Liver (tissue), 9 donors: Measurements from ENCODE around the gene CROT. TPM values are rescaled to one million over a fixed set of nuclear protein-coding genes. Genes with fewer than 3 reads are reported as not detected.

Experiments
- DNase-seq: peaks from one replicate; pipeline ENCODE4 v3.0.0-alpha.2; 2017; ENCODE audit warnings: low spot score
- H3K27ac ChIP-seq, 2 donors: one replicate each; pipeline ENCODE4 v1.7.0; 2013; ENCODE audit warnings: inconsistent platforms in 2 of 2, low read length in 2 of 2, control low read depth in 1 of 2, low read depth in 1 of 2, mild to moderate bottlenecking in 1 of 2
- H3K27me3 ChIP-seq, 4 donors: one replicate each; pipeline versions ENCODE4 v1.6.1 to v1.7.0; 2013; ENCODE audit warnings: low read length in 3 of 4, inconsistent platforms in 1 of 4, mild to moderate bottlenecking in 1 of 4, moderate library complexity in 1 of 4; ENCODE audit not compliant: control insufficient read depth in 4 of 4, insufficient read depth in 4 of 4
- H3K36me3 ChIP-seq, 4 donors: one replicate each; pipeline versions ENCODE4 v1.6.1 to v1.7.0; 2013; ENCODE audit warnings: low read length in 3 of 4, mild to moderate bottlenecking in 3 of 4, low read depth in 1 of 4, moderate library complexity in 1 of 4; ENCODE audit not compliant: control insufficient read depth in 4 of 4, insufficient read depth in 3 of 4
- H3K4me1 ChIP-seq, 4 donors: one replicate each; pipeline versions ENCODE4 v1.6.1 to v1.7.0; 2013; ENCODE audit warnings: low read length in 3 of 4, mild to moderate bottlenecking in 3 of 4, moderate library complexity in 1 of 4; ENCODE audit not compliant: control insufficient read depth in 4 of 4, insufficient read depth in 4 of 4
- H3K4me3 ChIP-seq, 3 donors: one replicate each; pipeline versions ENCODE4 v1.6.1 to v1.7.0; 2013; ENCODE audit warnings: low read length in 3 of 3, control low read depth in 1 of 3, low read depth in 1 of 3, mild to moderate bottlenecking in 1 of 3
- H3K9ac ChIP-seq, 2 donors: one replicate each; pipeline ENCODE4 v1.7.0; 2013; ENCODE audit warnings: low read length in 2 of 2, mild to moderate bottlenecking in 2 of 2, moderate library complexity in 2 of 2, control low read depth in 1 of 2, low read depth in 1 of 2
- H3K9me3 ChIP-seq, 4 donors: one replicate each; pipeline versions ENCODE4 v1.6.1 to v1.7.0; 2013; ENCODE audit warnings: low read length in 3 of 4; ENCODE audit not compliant: control insufficient read depth in 4 of 4
- EGR1 ChIP-seq, 2 donors: IDR thresholded peaks; 2 replicates each; pipeline ENCODE4 v1.6.1; 2016 to 2018; ENCODE audit warnings: antibody characterized with exemption in 2 of 2, low read depth in 2 of 2
- FOXA1 ChIP-seq: IDR thresholded peaks from 2 replicates; pipeline ENCODE4 v1.6.1; 2016; ENCODE audit warnings: antibody characterized with exemption
- GABPA ChIP-seq, 2 donors: IDR thresholded peaks in 1 of 2; conservative IDR thresholded peaks in 1 of 2; 2 replicates each; pipeline ENCODE4 v1.6.1; 2016; ENCODE audit warnings: antibody characterized with exemption in 2 of 2, mild to moderate bottlenecking in 1 of 2, moderate library complexity in 1 of 2
- HNF4A ChIP-seq, 2 donors: conservative IDR thresholded peaks; 2 replicates each; pipeline ENCODE4 v1.6.1; 2016; ENCODE audit warnings: antibody characterized with exemption in 2 of 2, mild to moderate bottlenecking in 2 of 2
- HNF4G ChIP-seq: IDR thresholded peaks from 2 replicates; pipeline ENCODE4 v1.6.1; 2016; ENCODE audit warnings: antibody characterized with exemption
- JUND ChIP-seq, 2 donors: IDR thresholded peaks; 2 replicates each; pipeline ENCODE4 v1.6.1; 2016; ENCODE audit warnings: antibody characterized with exemption in 2 of 2
- NR2F2 ChIP-seq: IDR thresholded peaks from 2 replicates; pipeline ENCODE4 v1.6.1; 2016; ENCODE audit warnings: antibody characterized with exemption
- RAD21 ChIP-seq, 2 donors: IDR thresholded peaks; 2 replicates each; pipeline ENCODE4 v1.6.1; 2016; ENCODE audit warnings: antibody characterized with exemption in 2 of 2, mild to moderate bottlenecking in 2 of 2
- RXRA ChIP-seq, 2 donors: IDR thresholded peaks; 2 replicates each; pipeline ENCODE4 v1.6.1; 2017 to 2018; ENCODE audit warnings: antibody characterized with exemption in 2 of 2, mild to moderate bottlenecking in 1 of 2
- SP1 ChIP-seq: IDR thresholded peaks from 2 replicates; pipeline ENCODE4 v1.6.1; 2018; ENCODE audit warnings: antibody characterized with exemption, mild to moderate bottlenecking
- YY1 ChIP-seq: IDR thresholded peaks from 2 replicates; pipeline ENCODE4 v1.6.1; 2016; ENCODE audit warnings: antibody characterized with exemption, mild to moderate bottlenecking
- WGBS: extraction: QIAGEN DNeasy Blood & Tissue Kit; methylation state at CpG from one replicate; pipeline ENCODE4 v1.1.7; 2013; 5-methylcytosine and 5-hydroxymethylcytosine counted together
- polyA plus RNA-seq, 2 donors: library from polyadenylated mRNA; stranded (reverse) in 1 of 2; unstranded in 1 of 2; fragments of 200-250 nt in 1 of 2; fragments of >200 nt in 1 of 2; fragmentation: Nextera tagmentation in 1 of 2; extraction: Ambion mirVana in 1 of 2; gene quantifications; one replicate each; pipeline versions ENCODE4 v1.2.1 to v1.2.3, GENCODE V29; 2013 to 2015
- total RNA-seq, 2 donors: library from RNA; depleted of rRNA; stranded (reverse); fragments of >200 nt; gene quantifications; one replicate each; pipeline ENCODE4 v1.2.3, GENCODE V29; 2014
- TF ChIP-seq, protein P1 (sequence below): IDR thresholded peaks from 2 replicates; pipeline ENCODE4 v1.6.1; 2016; ENCODE audit warnings: antibody characterized with exemption, mild to moderate bottlenecking
- TF ChIP-seq, protein P2 (sequence below): IDR thresholded peaks from 2 replicates; pipeline ENCODE4 v1.6.1; 2016; ENCODE audit warnings: antibody characterized with exemption
- TF ChIP-seq, protein P3 (sequence below): IDR thresholded peaks from 2 replicates; pipeline ENCODE4 v1.6.1; 2016; ENCODE audit warnings: antibody characterized with exemption
- TF ChIP-seq, protein P4 (sequence below): IDR thresholded peaks from 2 replicates; pipeline ENCODE4 v1.6.1; 2016; ENCODE audit warnings: antibody characterized with exemption
- TF ChIP-seq, protein P5 (sequence below): fragments of 150-350 bp; IDR thresholded peaks from 2 replicates; pipeline ENCODE4 v1.5.1; 2017; ENCODE audit warnings: improper control_type of control experiment, low read depth, low read length; ENCODE audit not compliant: missing input control
- donor health status: healthy.
- donor health status: healthy.
- donor health status: healthy.
- donor health status: healthy.
- donor health status: healthy.

CROT gene
- total and polyA plus RNA-seq, 4 donors, result 10.6 to 45.1 (median 32.9) TPM

DNA sequence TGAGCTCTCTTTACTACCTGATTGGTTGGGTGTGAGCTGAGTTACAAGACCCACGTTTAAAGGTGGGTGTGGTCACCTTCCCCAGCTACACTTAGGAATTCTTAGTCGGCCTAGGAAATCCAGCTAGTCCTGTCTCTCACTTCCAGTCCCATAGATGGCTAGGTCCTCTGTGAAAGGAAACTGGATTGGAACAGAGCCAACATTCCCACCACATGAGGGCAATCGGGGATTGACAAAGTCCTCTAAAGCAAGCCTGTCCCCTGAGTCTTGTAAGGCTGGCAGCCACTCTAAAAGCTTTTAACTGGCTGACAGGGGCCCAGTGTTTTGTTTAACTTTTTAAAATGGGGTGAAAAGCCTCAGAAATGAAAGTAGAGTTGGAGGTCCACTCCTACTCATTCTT, 15.1 kb upstream of the CROT start:
- Histone ChIP-seq H3K36me3 (peaks cover 0 to 18% (median 5%) of the 10 kb centered on the region in 4 donors), H3K9ac (no peak overlapping the region), H3K27me3 (no peaks in the 10 kb centered on the region), H3K27ac (no peak overlapping the region), H3K4me1 (peaks cover 0 to 13% (median 6%) of the 10 kb centered on the region in 4 donors), H3K9me3 (peaks cover 16 to 32% (median 28%) of the 10 kb centered on the region in 4 donors), H3K4me3 (no peak overlapping the region)
- WGBS, result 55% methylated on average over 3 of the region's 3 CpGs
- no peak for DNase-seq
- TF ChIP-seq JUND (IDR thresholded peaks at IDR 0.05) (no peak), RXRA (IDR thresholded peaks at IDR 0.05) (no peak), FOXA1 (no peak), SP1 (no peak), EGR1 (IDR thresholded peaks at IDR 0.05; ENCODE audit: low read depth in 2 of 2) (no peak), GABPA (IDR thresholded peaks at IDR 0.05 in 1 of 2, conservative IDR thresholded peaks at IDR 0.05 in 1 of 2) (no peak), RAD21 (IDR thresholded peaks at IDR 0.05) (no peak), HNF4A (conservative IDR thresholded peaks at IDR 0.05) (no peak)
- TF ChIP-seq, protein P1, sequence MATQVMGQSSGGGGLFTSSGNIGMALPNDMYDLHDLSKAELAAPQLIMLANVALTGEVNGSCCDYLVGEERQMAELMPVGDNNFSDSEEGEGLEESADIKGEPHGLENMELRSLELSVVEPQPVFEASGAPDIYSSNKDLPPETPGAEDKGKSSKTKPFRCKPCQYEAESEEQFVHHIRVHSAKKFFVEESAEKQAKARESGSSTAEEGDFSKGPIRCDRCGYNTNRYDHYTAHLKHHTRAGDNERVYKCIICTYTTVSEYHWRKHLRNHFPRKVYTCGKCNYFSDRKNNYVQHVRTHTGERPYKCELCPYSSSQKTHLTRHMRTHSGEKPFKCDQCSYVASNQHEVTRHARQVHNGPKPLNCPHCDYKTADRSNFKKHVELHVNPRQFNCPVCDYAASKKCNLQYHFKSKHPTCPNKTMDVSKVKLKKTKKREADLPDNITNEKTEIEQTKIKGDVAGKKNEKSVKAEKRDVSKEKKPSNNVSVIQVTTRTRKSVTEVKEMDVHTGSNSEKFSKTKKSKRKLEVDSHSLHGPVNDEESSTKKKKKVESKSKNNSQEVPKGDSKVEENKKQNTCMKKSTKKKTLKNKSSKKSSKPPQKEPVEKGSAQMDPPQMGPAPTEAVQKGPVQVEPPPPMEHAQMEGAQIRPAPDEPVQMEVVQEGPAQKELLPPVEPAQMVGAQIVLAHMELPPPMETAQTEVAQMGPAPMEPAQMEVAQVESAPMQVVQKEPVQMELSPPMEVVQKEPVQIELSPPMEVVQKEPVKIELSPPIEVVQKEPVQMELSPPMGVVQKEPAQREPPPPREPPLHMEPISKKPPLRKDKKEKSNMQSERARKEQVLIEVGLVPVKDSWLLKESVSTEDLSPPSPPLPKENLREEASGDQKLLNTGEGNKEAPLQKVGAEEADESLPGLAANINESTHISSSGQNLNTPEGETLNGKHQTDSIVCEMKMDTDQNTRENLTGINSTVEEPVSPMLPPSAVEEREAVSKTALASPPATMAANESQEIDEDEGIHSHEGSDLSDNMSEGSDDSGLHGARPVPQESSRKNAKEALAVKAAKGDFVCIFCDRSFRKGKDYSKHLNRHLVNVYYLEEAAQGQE, result no peak
- TF ChIP-seq, protein P2, sequence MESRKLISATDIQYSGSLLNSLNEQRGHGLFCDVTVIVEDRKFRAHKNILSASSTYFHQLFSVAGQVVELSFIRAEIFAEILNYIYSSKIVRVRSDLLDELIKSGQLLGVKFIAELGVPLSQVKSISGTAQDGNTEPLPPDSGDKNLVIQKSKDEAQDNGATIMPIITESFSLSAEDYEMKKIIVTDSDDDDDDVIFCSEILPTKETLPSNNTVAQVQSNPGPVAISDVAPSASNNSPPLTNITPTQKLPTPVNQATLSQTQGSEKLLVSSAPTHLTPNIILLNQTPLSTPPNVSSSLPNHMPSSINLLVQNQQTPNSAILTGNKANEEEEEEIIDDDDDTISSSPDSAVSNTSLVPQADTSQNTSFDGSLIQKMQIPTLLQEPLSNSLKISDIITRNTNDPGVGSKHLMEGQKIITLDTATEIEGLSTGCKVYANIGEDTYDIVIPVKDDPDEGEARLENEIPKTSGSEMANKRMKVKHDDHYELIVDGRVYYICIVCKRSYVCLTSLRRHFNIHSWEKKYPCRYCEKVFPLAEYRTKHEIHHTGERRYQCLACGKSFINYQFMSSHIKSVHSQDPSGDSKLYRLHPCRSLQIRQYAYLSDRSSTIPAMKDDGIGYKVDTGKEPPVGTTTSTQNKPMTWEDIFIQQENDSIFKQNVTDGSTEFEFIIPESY, result no peak
- TF ChIP-seq, protein P3, sequence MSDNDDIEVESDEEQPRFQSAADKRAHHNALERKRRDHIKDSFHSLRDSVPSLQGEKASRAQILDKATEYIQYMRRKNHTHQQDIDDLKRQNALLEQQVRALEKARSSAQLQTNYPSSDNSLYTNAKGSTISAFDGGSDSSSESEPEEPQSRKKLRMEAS, result no peak
- TF ChIP-seq, protein P4, sequence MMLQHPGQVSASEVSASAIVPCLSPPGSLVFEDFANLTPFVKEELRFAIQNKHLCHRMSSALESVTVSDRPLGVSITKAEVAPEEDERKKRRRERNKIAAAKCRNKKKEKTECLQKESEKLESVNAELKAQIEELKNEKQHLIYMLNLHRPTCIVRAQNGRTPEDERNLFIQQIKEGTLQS, result no peak

DNA sequence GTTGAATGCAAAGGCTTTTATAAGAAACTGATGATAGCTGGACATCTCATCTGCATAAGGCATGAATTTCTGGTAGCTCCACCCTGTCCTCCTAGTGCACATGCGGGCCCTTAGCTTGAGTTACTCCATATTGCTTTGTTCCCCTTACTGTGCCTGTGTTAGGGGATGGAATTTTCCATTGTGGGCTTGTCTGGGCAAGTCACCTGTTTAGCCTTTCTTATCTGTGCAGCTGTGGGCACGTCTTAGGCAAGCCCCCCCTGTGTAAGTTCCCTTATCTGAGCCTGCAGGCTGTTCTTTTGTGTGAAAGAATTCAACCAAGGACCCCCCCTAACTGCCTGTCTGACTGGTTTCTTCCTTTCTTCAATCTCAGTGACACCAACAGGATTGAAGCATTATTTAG, 14.5 kb upstream of the CROT start:
- TF ChIP-seq RAD21 (IDR thresholded peaks at IDR 0.05) (no peak), NR2F2 (no peak), JUND (IDR thresholded peaks at IDR 0.05) (no peak), YY1 (no peak), HNF4G (no peak), FOXA1 (no peak), RXRA (IDR thresholded peaks at IDR 0.05) (no peak), SP1 (no peak), GABPA (IDR thresholded peaks at IDR 0.05 in 1 of 2, conservative IDR thresholded peaks at IDR 0.05 in 1 of 2) (no peak)
- TF ChIP-seq, protein P4, result no peak
- TF ChIP-seq, protein P2, result no peak
- TF ChIP-seq, protein P5, sequence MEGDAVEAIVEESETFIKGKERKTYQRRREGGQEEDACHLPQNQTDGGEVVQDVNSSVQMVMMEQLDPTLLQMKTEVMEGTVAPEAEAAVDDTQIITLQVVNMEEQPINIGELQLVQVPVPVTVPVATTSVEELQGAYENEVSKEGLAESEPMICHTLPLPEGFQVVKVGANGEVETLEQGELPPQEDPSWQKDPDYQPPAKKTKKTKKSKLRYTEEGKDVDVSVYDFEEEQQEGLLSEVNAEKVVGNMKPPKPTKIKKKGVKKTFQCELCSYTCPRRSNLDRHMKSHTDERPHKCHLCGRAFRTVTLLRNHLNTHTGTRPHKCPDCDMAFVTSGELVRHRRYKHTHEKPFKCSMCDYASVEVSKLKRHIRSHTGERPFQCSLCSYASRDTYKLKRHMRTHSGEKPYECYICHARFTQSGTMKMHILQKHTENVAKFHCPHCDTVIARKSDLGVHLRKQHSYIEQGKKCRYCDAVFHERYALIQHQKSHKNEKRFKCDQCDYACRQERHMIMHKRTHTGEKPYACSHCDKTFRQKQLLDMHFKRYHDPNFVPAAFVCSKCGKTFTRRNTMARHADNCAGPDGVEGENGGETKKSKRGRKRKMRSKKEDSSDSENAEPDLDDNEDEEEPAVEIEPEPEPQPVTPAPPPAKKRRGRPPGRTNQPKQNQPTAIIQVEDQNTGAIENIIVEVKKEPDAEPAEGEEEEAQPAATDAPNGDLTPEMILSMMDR, result no peak
- TF ChIP-seq, protein P1, result no peak
- H3K4me1 ChIP-seq, result peaks cover 0 to 13% (median 6%) of the 10 kb centered on the region in 4 donors
- 76% methylated on average over 2 of the region's 2 CpGs for WGBS
- no peaks in the 10 kb centered on the region for H3K27me3 ChIP-seq
- H3K9me3 ChIP-seq, result peaks cover 16 to 32% (median 28%) of the 10 kb centered on the region in 4 donors
- peaks cover 0 to 18% (median 5%) of the 10 kb centered on the region in 4 donors for H3K36me3 ChIP-seq
- no peak overlapping the region for H3K27ac ChIP-seq
- no peak overlapping the region for H3K9ac ChIP-seq
- H3K4me3 ChIP-seq, result no peak overlapping the region
- DNase-seq, result no peak
